OCI-LY3 (cell line): ENCODE data around the gene HOXC5.

ENCODE experiments used
- EZH2phosphoT487 ChIP-seq: fragments of 200-600 bp; shearing (Covaris generic); IDR thresholded peaks from 2 replicates; pipeline ENCODE4 v1.6.1; 2018; ENCODE audit warnings: antibody characterized with exemption, mixed run types, low read depth
- TF ChIP-seq, protein P1 (sequence below): fragments of 200-600, 300-600 bp; sonication (generic); IDR thresholded peaks from 2 replicates; pipeline ENCODE4 v1.5.1; 2014; ENCODE audit warnings: antibody characterized with exemption, low read length, low read depth

DNA sequence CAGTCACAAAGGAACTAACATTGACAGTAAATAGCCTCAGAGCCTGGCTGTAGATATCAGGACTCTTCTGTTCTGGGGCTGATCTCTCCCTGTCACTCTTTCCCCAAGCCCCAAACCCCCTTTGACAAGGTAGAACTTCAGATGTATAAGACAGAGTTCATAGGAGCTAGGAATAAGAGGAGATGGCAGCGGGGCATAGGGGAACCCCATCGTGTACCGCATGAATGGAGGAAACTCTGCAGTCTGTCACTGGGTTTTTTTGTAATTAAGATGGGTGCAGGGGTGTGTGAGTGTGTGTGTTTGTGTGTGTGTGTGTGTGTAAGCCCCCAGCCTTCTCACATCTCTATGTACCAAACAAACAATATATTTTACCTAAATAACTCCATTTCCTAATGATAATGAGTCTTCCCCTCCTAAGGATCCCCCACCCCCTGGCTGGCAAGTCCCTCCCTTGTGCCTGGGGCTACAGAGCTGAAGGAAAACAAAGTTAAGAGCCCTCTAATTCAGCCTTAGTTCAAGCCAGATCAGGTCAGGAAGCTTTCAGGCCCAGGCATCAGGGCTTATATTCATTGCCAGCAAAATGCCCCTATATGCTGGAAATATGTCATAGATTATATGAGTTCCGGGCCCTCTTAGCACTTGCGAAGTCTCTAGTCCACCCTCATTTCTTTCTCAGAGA lies 11.7 kb downstream of the HOXC5 start:
- TF ChIP-seq, protein P1, sequence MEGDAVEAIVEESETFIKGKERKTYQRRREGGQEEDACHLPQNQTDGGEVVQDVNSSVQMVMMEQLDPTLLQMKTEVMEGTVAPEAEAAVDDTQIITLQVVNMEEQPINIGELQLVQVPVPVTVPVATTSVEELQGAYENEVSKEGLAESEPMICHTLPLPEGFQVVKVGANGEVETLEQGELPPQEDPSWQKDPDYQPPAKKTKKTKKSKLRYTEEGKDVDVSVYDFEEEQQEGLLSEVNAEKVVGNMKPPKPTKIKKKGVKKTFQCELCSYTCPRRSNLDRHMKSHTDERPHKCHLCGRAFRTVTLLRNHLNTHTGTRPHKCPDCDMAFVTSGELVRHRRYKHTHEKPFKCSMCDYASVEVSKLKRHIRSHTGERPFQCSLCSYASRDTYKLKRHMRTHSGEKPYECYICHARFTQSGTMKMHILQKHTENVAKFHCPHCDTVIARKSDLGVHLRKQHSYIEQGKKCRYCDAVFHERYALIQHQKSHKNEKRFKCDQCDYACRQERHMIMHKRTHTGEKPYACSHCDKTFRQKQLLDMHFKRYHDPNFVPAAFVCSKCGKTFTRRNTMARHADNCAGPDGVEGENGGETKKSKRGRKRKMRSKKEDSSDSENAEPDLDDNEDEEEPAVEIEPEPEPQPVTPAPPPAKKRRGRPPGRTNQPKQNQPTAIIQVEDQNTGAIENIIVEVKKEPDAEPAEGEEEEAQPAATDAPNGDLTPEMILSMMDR, result no peak
- TF ChIP-seq EZH2phosphoT487, result no peak
